ENCODE results near the gene DAB2IP.
"Not testable (repeated sequence)": the region's sequence is repeated elsewhere in the genome, so short reads cannot be mapped to it uniquely, and the experiment has no call there.

Gene DAB2IP

GRCh38 chr9:121638901-121639592 lies 12.4 kb upstream of the DAB2IP start:
- TF ChIP-seq CTCF (conservative IDR thresholded peaks at IDR 0.05; ENCODE audit: low read length): no peak
- no peak overlapping the region for H3K4me3 ChIP-seq (ENCODE audit: low read length)
- DNase-seq (ENCODE audit: low read depth): no peak

- no peak for DNase-seq (ENCODE audit: low read depth)
- H3K4me3 ChIP-seq (ENCODE audit: low read length): no peak overlapping the region
- TF ChIP-seq CTCF (conservative IDR thresholded peaks at IDR 0.05; ENCODE audit: low read length): no peak
These were observed 11.8 kb upstream of the DAB2IP start for GRCh38 chr9:121639619-121640018.

GRCh38 chr9:121640076-121640475 lies 11.4 kb upstream of the DAB2IP start:
- TF ChIP-seq CTCF (conservative IDR thresholded peaks at IDR 0.05; ENCODE audit: low read length): peak; percentile 35
- H3K4me3 ChIP-seq (ENCODE audit: low read length): no peak overlapping the region
- DNase-seq (ENCODE audit: low read depth): no peak

DNA sequence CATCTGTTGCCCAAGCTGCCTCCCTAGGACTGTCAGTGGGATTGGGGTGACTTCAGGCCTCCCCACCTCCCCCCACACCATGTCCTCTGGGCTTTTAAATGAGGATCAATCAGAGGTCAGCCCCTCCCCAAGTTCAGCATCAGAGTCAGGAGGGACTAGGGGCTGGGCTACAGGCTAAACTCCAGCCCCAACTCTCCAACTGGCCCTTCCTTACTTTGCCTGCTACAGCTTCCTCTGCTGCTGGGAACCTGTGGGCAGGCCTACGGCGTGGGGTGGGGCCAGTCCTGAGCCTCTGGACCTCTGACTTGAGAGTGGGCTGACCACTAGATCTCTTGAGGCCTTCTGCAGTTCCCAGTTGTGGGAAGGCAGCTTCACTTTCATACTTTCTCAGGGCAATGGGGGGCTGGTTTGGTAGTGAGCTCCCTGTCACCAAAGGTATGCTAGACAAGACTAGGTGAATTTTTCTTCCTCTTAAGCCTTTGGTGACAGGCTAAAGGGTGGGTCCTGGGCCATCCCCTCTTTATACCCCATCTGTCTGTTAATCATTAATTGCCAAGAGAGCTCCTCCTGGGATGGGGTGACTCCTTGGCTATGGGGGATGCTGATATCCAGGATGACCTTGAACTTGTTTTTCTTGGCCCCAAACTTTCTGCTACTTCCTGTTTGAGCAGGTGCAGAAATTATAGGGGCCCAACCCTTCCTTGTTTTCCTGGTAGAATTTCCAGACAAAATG lies 10.8 kb upstream of the DAB2IP start:
- no peak overlapping the region for H3K4me3 ChIP-seq (ENCODE audit: low read length)
- TF ChIP-seq CTCF (conservative IDR thresholded peaks at IDR 0.05; ENCODE audit: low read length): no peak
- no peak for DNase-seq (ENCODE audit: low read depth)

- no peak for TF ChIP-seq CTCF (conservative IDR thresholded peaks at IDR 0.05; ENCODE audit: low read length)
- no peak for DNase-seq (ENCODE audit: low read depth)
- no peak overlapping the region for H3K4me3 ChIP-seq (ENCODE audit: low read length)
These were observed 10.2 kb upstream of the DAB2IP start for GRCh38 chr9:121641224-121641611.

DNA sequence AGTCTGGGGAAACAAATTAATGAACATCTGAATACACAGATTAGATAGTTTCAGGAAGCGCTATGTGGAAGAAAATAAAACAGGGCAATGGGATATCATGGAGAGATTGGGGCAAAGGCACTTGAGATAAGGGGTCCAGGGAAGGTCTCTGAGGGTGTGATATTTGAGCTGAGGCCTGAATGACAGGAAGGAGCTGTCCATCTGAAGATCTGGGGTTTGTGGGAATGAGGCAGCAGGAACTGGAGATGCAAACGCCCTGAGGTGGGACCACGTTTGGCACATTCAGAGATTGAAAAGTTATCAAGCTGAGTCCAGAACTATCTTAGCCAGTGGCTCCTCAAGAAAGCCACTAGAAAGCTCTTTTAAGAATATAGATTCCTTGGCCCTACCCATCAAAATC lies 8.7 kb upstream of the DAB2IP start:
- TF ChIP-seq CTCF (conservative IDR thresholded peaks at IDR 0.05; ENCODE audit: low read length): no peak
- H3K4me3 ChIP-seq (ENCODE audit: low read length): no peak overlapping the region
- no peak for DNase-seq (ENCODE audit: low read depth)

DNA sequence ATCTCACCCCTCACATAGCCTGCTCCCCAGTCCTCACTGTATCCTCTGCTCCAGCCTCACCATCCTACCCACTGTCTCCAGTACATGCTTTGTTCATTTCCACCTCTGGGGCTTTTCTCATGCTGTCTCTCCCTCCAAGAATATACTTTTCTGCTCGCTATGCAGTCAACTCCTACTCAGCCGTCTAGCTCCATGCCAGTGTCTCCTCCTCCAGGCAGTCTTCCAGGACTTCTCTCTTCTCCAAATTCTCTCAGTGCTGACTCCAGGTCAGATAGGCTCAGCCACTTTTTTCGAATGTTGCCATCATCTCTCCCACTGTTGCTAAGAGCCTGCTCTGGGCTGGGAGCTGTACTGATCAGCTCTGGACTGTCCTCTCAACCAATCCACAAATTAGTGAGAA lies 8.0 kb upstream of the DAB2IP start:
- H3K4me3 ChIP-seq (ENCODE audit: low read length): no peak overlapping the region
- TF ChIP-seq CTCF (conservative IDR thresholded peaks at IDR 0.05; ENCODE audit: low read length): no peak
- DNase-seq (ENCODE audit: low read depth): no peak

DNA sequence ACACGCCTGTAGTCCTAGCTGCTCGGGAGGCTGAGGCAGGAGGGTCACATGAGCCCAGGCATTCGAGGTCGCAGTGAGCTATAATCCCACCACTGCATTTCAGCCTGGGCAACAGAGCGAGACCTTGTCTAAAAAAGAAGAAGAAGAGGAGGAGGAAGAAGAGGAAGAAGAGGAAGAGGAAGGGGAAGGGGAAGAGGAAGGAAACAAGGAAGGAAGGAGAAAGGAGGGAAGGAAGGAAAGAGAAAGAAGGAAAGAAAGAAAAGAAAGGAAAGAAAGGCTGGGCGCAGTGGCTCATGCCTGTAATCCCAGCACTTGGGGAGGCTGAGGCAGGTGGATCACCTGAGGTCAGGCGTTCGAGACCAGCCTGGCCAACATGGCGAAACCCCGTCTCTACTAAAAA lies 7.4 kb upstream of the DAB2IP start:
- H3K4me3 ChIP-seq (ENCODE audit: low read length); DNase-seq (ENCODE audit: low read depth): not testable (repeated sequence)
